NCI-H2107 treated with DMSO at 0.1 percent for 48 hours (cell line): ENCODE data around the gene PYROXD2.

ENCODE experiments used
- DNase-seq: peaks from one replicate; lab custom pipeline; 2025; ENCODE audit not compliant: unreplicated experiment; lab: John Stamatoyannopoulos, UW

PYROXD2 gene

DNA sequence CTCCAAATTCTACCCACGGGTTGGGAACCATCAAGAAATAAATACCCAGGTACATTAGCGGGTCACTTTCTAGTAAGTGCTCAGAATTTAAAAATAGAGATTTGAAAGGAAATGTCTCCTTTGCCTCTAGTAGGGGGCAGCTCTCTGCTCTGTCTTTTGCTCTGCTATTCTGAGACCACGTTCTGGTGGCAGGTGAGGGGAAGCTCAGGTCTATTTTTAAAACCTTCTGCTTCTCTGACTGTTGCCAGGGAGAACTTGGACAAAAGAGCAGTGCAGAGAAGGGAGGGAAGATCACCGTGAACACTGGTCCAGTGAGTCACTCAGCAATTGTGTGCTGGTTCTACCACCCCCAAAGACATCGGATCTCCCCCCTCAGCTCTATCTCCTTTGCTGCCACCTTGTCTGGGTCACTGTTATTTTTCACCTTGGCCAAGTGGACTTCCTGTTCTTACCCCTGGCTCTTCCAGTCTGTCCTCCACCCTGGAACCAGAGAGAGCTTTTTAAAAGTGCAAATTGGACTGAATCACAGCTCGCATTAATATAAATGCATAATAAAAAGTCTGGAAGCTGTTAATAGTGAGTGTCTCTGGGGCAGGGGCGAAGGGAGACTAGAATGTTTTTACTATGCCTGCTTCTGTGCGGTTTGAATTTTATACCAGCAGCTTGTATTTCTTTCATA lies 74.6 kb downstream of the PYROXD2 start:
- DNase-seq = no peak

DNA sequence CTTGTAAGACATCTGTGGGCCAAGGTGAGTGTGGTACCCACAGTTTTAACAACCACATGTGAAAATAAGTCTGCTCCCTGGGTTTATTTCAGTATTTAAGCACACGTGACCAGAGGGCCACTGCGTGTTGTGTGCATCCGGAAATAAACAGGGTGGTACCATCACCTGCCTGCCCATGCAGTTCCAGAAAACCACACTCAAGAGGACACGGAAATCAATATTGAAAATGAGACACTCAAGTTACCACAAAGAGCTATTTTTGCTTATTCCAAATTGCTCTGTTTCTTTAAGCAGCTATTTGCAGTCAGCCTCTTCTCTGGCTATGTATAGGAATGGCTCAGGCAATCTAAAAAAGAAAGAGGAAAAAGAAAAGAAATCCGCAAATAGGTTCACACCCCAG lies 75.2 kb downstream of the PYROXD2 start:
- peak; percentile 41 for DNase-seq

DNA sequence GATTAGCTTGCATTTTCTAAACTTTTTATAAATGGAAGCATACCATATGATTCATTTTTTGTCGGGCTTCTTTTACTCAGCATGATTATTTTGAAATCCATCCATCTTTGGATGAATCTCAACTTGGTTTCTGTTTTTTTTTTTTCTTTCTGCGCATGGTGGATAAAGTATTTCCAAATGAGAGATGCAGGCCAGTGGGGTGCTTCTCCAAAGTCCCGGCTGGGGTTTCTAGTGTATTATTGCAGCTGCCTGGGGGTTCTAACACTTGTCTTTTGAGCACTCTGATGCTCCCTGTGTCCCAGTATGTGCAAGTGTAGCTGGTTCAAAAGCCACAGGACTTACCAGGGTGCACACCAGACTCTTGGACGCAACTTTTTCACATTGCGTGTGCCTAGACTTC lies 76.1 kb downstream of the PYROXD2 start:
- no peak for DNase-seq

DNA sequence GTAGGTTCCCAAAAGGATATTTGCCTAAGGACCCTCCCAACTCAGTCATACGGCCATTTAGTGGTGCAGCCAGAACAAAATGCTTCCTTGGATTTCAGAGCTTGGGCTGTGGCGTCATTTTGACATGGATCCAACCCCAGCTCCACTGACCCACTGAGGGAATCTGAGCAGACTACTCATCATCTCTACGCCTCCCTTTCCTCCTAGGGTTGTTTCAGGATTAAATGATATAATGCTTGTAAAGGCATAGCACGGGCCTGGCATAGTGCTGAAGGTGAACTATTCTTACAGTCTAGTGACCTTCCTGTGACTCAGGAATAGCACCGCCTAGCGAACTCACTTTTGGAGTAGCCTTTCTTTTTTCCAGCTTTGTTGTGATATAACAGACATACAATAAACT lies 76.7 kb downstream of the PYROXD2 start:
- DNase-seq = no peak

DNA sequence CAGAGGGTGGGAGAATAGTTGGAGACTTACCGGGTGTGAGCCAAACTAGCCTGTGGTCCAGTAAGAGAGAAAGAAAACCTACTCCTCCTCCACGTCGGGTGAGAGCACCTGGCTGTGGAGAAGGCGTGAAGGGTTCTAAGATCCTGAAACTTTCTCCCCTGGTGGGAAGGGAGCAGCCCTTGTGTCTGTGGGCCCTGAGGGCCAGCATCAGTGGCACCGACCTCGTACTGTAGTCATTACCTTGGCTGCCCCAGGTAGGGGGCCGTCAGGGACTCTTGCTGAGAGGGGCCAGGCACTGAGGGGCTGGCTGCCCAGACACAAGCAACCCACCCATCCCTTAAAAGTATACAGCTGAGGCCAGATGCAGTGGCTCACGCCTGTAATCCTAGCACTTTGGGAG lies 77.5 kb downstream of the PYROXD2 start:
- DNase-seq = no peak
